HepG2 (cell line): ENCODE data around the gene NGDN. TPM values are rescaled to one million over a fixed set of nuclear protein-coding genes. Genes with fewer than 3 reads are reported as not detected.

Experiments
- DMTF1 ChIP-seq: sonication (generic); formaldehyde crosslinking; IDR thresholded peaks from 2 replicates; pipeline ENCODE4 v1.4.0; 2020; ENCODE audit warnings: mild to moderate bottlenecking, missing genetic modification reagents
- ERF ChIP-seq: IDR thresholded peaks from 2 replicates; pipeline ENCODE4 v1.6.1; 2018; ENCODE audit warnings: missing biosample characterization, missing genetic modification reagents
- ETS1 ChIP-seq: sonication (generic); formaldehyde crosslinking; IDR thresholded peaks from 2 replicates; pipeline ENCODE4 v1.4.0; 2020; ENCODE audit warnings: missing genetic modification reagents
- IKZF4 ChIP-seq: sonication (generic); formaldehyde crosslinking; IDR thresholded peaks from 2 replicates; pipeline ENCODE4 v1.5.1; 2020; ENCODE audit warnings: borderline replicate concordance, mild to moderate bottlenecking, low read depth, missing genetic modification reagents; ENCODE audit errors: not compliant biosample characterization
- PBX2 ChIP-seq: IDR thresholded peaks from 2 replicates; pipeline ENCODE4 v1.6.1; 2016; ENCODE audit warnings: control low read depth
- RFX1 ChIP-seq: fragments of 450-650 bp; IDR thresholded peaks from 2 replicates; pipeline ENCODE4 v1.6.1; 2017
- RFXAP ChIP-seq: sonication (generic); formaldehyde crosslinking; IDR thresholded peaks from 2 replicates; pipeline ENCODE4 v1.4.0; 2020; ENCODE audit warnings: missing genetic modification reagents, borderline replicate concordance
- SMC3 ChIP-seq: IDR thresholded peaks from 2 replicates; pipeline ENCODE4 v1.6.1; 2011; ENCODE audit warnings: low read length, improper control_type of control experiment
- SNAPC4 ChIP-seq: sonication (generic); formaldehyde crosslinking; IDR thresholded peaks from 2 replicates; pipeline ENCODE4 v1.4.0; 2020; ENCODE audit warnings: mild to moderate bottlenecking, missing genetic modification reagents
- ZBTB39 ChIP-seq: sonication (generic); formaldehyde crosslinking; IDR thresholded peaks from 2 replicates; pipeline ENCODE4 v1.5.0; 2020; ENCODE audit warnings: missing genetic modification reagents
- ZNF207 ChIP-seq: fragments of 450-650 bp; IDR thresholded peaks from 2 replicates; pipeline ENCODE4 v1.6.1; 2016; ENCODE audit warnings: antibody characterized with exemption, borderline replicate concordance
- polyA plus RNA-seq, 8 experiments: library from polyadenylated mRNA; depleted of rRNA in 3 of 8; stranded (reverse) in 7 of 8; unstranded in 1 of 8; fragments of >200 nt; fragmentation: Illumina TruSeq in 4 of 8; extraction: Trizol in 4 of 8; gene quantifications; 2 replicates each; pipeline versions ENCODE4 v1.2.1 to v1.2.3, GENCODE V29; 2011 to 2016; ENCODE audit warnings: low read depth in 4 of 8, missing spikeins in 1 of 8, mixed read lengths in 1 of 8; ENCODE audit not compliant: insufficient read depth in 1 of 8
- total RNA-seq, 5 experiments: library from RNA; depleted of rRNA; stranded (reverse); fragments of >200 nt; fragmentation: Illumina TruSeq; extraction: Trizol; gene quantifications; 2 replicates each; pipeline ENCODE4 v1.2.3, GENCODE V29; 2016; ENCODE audit warnings: low read depth in 1 of 5

NGDN gene
- total and polyA plus RNA-seq, 2 of the 13 experiments (the other 11 are each of a cell fraction or from before 2014, with no cell fraction given), result 154 to 216 TPM

GRCh38 chr14:23469127-23469905, at the start of gene NGDN (continued):
- TF ChIP-seq SNAPC4 (CRISPR knock-in tag) (peak; percentile 64; the same call in 1 of the 2 replicates), ERF (peak; percentile 97), ZNF207 (no peak), ZBTB39 (CRISPR knock-in tag) (peak; percentile 25; the same call in 1 of the 2 replicates), SMC3 (peak; percentile 0), IKZF4 (CRISPR knock-in tag) (no peak), ETS1 (no peak), PBX2 (CRISPR knock-in tag) (peak; percentile 97), RFX1 (no peak; the same call in 1 of the 2 replicates), DMTF1 (CRISPR knock-in tag) (peak; percentile 80; the same call in 1 of the 2 replicates), RFXAP (CRISPR knock-in tag) (peak; percentile 94)
